SK-N-SH (cell line): ENCODE measurements around the gene PSAP. TPM values are rescaled to one million over a fixed set of nuclear protein-coding genes. Genes with fewer than 3 reads are reported as not detected.
A peak's percentile ranks its signal among the peaks of the same experiment; 100 is the strongest.

Experiments
- CTCF ChIA-PET: fragments of 300-600, 350-600 bp; formaldehyde crosslinking; extraction: SDS; loops from one replicate; lab custom pipeline; 2021; lab: Yijun Ruan, JAX
- POLR2A ChIA-PET: fragments of 350-600 bp; sonication (Branson Sonifier 250); formaldehyde crosslinking; extraction: SDS; loops from one replicate; lab custom pipeline; 2020; ENCODE audit warnings: antibody characterized with exemption, inconsistent platforms; lab: Yijun Ruan, JAX
- DNase-seq: peaks from one replicate; pipeline ENCODE4 v3.0.0; 2012
- H2AFZ ChIP-seq: fragments of 200-600 bp; sonication (generic); 2 replicates; pipeline ENCODE4 v1.8.1; 2016; ENCODE audit warnings: antibody characterized with exemption, mild to moderate bottlenecking, low read depth
- H3F3A ChIP-seq: fragments of 200-600 bp; sonication (generic); replicated peaks from 2 replicates; pipeline ENCODE3; 2016; ENCODE audit warnings: antibody characterized with exemption, mild to moderate bottlenecking; ENCODE audit not compliant: insufficient read depth
- H3K27ac ChIP-seq, 2 experiments: fragments of 200-500 bp in 1 of 2; fragments of 200-600 bp in 1 of 2; sonication (Bioruptor generic) in 1 of 2; sonication (generic), shearing (Covaris generic) in 1 of 2; 2 replicates each; pipeline versions ENCODE4 v1.5.1 to v1.6.1; 2014 to 2016; ENCODE audit warnings: low read depth in 2 of 2, inconsistent platforms in 1 of 2, low read length in 1 of 2, mild to moderate bottlenecking in 1 of 2, mixed read lengths in 1 of 2
- H3K27me3 ChIP-seq: fragments of 200-600 bp; sonication (generic), shearing (Covaris generic); 2 replicates; pipeline ENCODE4 v1.6.1; 2016; ENCODE audit warnings: mixed run types; ENCODE audit not compliant: insufficient read depth
- H3K36me3 ChIP-seq, 2 experiments: fragments of 200-500 bp in 1 of 2; fragments of 200-600 bp in 1 of 2; sonication (Bioruptor generic) in 1 of 2; sonication (generic) in 1 of 2; replicated peaks in 1 of 2; 2 replicates each; pipeline versions ENCODE3 to v1.5.1; 2014 to 2016; ENCODE audit warnings: low read length in 1 of 2, mild to moderate bottlenecking in 1 of 2; ENCODE audit not compliant: insufficient read depth in 2 of 2, control insufficient read depth in 1 of 2
- H3K4me1 ChIP-seq, 2 experiments: fragments of 200-500 bp in 1 of 2; fragments of 200-600 bp in 1 of 2; sonication (Bioruptor generic) in 1 of 2; sonication (generic), shearing (Covaris generic) in 1 of 2; 2 replicates each; pipeline versions ENCODE4 v1.5.1 to v1.6.1; 2014 to 2016; ENCODE audit warnings: low read depth in 1 of 2, low read length in 1 of 2, mixed run types in 1 of 2; ENCODE audit not compliant: insufficient read depth in 2 of 2, control insufficient read depth in 1 of 2
- H3K4me2 ChIP-seq: fragments of 200-600 bp; sonication (generic), shearing (Covaris generic); 2 replicates; pipeline ENCODE4 v1.6.1; 2017; ENCODE audit warnings: mixed run types
- H3K4me3 ChIP-seq, 2 experiments: fragments of 200-500 bp in 1 of 2; fragments of 200-600 bp in 1 of 2; sonication (Bioruptor generic) in 1 of 2; sonication (generic), shearing (Covaris generic) in 1 of 2; 2 replicates each; pipeline versions ENCODE4 v1.5.1 to v1.8.1; 2014 to 2016; ENCODE audit warnings: low read depth in 2 of 2, inconsistent platforms in 1 of 2, low read length in 1 of 2, mild to moderate bottlenecking in 1 of 2, mixed read lengths in 1 of 2, moderate library complexity in 1 of 2
- H3K79me2 ChIP-seq: fragments of 200-600 bp; sonication (generic); 2 replicates; pipeline ENCODE4 v1.8.1; 2017; ENCODE audit warnings: mild to moderate bottlenecking; ENCODE audit not compliant: insufficient read depth
- H3K9ac ChIP-seq: fragments of 200-600 bp; sonication (generic); 2 replicates; pipeline ENCODE4 v1.6.1; 2017; ENCODE audit warnings: mixed run types
- H3K9me2 ChIP-seq: fragments of 200-600 bp; sonication (generic); 2 replicates; pipeline ENCODE4 v1.6.1; 2017; ENCODE audit warnings: mixed run types
- H3K9me3 ChIP-seq: fragments of 200-600 bp; sonication (generic); 2 replicates; pipeline ENCODE4 v1.6.1; 2017; ENCODE audit warnings: mixed run types, mild to moderate bottlenecking, moderate library complexity
- H4K20me1 ChIP-seq: fragments of 200-600 bp; sonication (generic); 2 replicates; pipeline ENCODE4 v1.6.1; 2017; ENCODE audit warnings: mild to moderate bottlenecking, mixed run types; ENCODE audit not compliant: insufficient read depth
- CHD2 ChIP-seq: fragments of 150-350 bp; IDR thresholded peaks from 2 replicates; pipeline ENCODE4 v1.6.1; 2018; ENCODE audit warnings: low read length; ENCODE audit not compliant: partially characterized antibody
- EP300 ChIP-seq, 2 experiments: IDR thresholded peaks; 2 replicates each; pipeline versions ENCODE4 v1.4.0 to v1.6.1; 2012; ENCODE audit warnings: borderline replicate concordance in 1 of 2, low read depth in 1 of 2, low read length in 1 of 2
- FOXJ3 ChIP-seq: sonication (generic); formaldehyde crosslinking; IDR thresholded peaks from 2 replicates; pipeline ENCODE4 v1.5.1; 2020; ENCODE audit warnings: mild to moderate bottlenecking, missing genetic modification reagents
- MEF2A ChIP-seq: IDR thresholded peaks from 2 replicates; pipeline ENCODE4 v1.4.0; 2012; ENCODE audit warnings: low read depth, borderline replicate concordance
- MXI1 ChIP-seq: IDR thresholded peaks from 2 replicates; pipeline ENCODE4 v1.6.1; 2012; ENCODE audit warnings: mild to moderate bottlenecking, low read depth, low read length, improper control_type of control experiment
- NFIC ChIP-seq: IDR thresholded peaks from 2 replicates; pipeline ENCODE4 v1.4.0; 2012; ENCODE audit warnings: borderline replicate concordance
- NRF1 ChIP-seq: IDR thresholded peaks from 2 replicates; pipeline ENCODE4 v1.6.1; 2012; ENCODE audit warnings: low read depth, mild to moderate bottlenecking, low read length
- POLR2AphosphoS5 ChIP-seq: IDR thresholded peaks from 2 replicates; pipeline ENCODE4 v1.6.1; 2012; ENCODE audit warnings: low read depth, low read length
- RAD21 ChIP-seq: IDR thresholded peaks from 2 replicates; pipeline ENCODE4 v1.6.1; 2012; ENCODE audit warnings: mild to moderate bottlenecking, low read length
- RXRA ChIP-seq: IDR thresholded peaks from 2 replicates; pipeline ENCODE4 v1.4.0; 2012; ENCODE audit warnings: low read depth, mild to moderate bottlenecking, borderline replicate concordance
- SIN3A ChIP-seq: IDR thresholded peaks from 2 replicates; pipeline ENCODE4 v1.6.1; 2012; ENCODE audit warnings: low read depth, mild to moderate bottlenecking, low read length, moderate library complexity, borderline replicate concordance
- SMC3 ChIP-seq: IDR thresholded peaks from 2 replicates; pipeline ENCODE4 v1.6.1; 2012; ENCODE audit warnings: low read depth, low read length, improper control_type of control experiment
- TAF1 ChIP-seq: IDR thresholded peaks from 2 replicates; pipeline ENCODE4 v1.6.1; 2012; ENCODE audit warnings: low read depth, mild to moderate bottlenecking, low read length, moderate library complexity, borderline replicate concordance
- YY1 ChIP-seq: IDR thresholded peaks from 2 replicates; pipeline ENCODE4 v1.4.0; 2012; ENCODE audit warnings: low read depth, mild to moderate bottlenecking
- WGBS: methylation state at CpG from one replicate; pipeline ENCODE4 v1.1.6; 2017; ENCODE audit warnings: low lambda C conversion rate; 5-methylcytosine and 5-hydroxymethylcytosine counted together
- polyA plus RNA-seq, 3 experiments: library from polyadenylated mRNA; depleted of rRNA; stranded (reverse); fragments of >200 nt; gene quantifications; 2 replicates each; pipeline ENCODE4 v1.2.3, GENCODE V29; 2012
- TF ChIP-seq, protein P1 (sequence below): fragments of 200-600 bp; sonication (generic); IDR thresholded peaks from 2 replicates; pipeline ENCODE4 v1.6.1; 2017; ENCODE audit warnings: antibody characterized with exemption, mild to moderate bottlenecking, moderate library complexity
- TF ChIP-seq, protein P2 (sequence below): IDR thresholded peaks from 2 replicates; pipeline ENCODE4 v1.4.0; 2012; ENCODE audit warnings: low read depth, borderline replicate concordance
- TF ChIP-seq, protein P3 (sequence below): IDR thresholded peaks from 2 replicates; pipeline ENCODE4; 2012
- TF ChIP-seq, protein P4 (sequence below): fragments of 150-350 bp; IDR thresholded peaks from 2 replicates; pipeline ENCODE4 v1.6.1; 2017; ENCODE audit warnings: antibody characterized with exemption, low read length, low read depth, borderline replicate concordance

Gene PSAP
- polyA plus RNA-seq, 1 of the 3 experiments (the other 2 are of a cell fraction): 1,647 TPM

DNA sequence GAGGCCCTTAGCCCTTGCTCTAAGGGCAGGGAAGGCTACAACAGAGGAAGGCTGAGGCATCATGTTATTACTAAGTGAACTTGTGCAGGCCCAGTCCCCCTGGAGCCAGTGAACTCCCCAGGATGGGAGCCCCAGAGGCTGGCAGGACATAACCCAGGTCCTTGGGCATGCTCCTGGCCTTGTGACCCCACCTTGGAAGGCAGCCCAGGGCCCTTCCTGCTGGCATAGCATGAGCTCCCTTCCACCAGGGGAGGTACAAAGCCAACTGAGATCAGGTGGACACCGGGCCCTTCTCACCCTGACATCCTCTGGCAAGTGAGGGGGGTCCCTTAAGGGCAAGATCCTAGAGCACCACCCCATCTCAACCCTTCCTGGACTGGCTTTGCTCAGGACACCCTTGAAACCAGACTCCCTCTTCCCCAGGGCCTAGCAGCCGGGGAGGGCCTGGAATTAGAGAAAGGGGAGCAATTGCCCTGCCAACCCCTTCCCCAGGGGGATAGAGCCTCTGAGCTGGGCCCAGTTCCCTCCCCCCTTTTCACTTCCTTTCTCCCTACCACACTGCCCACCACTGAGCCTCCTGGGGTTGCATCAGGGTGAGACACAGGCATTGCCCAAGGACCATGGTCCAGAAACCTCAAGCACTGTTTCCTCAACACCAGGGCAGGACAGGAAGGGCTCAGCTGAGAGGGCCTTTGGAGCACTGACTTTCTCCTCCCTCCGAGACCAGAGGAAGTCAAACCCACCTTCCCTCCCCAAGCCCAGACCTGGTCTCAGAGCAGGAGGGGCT, 75.9 kb downstream of the PSAP start:
- no peak overlapping the region for H2AFZ ChIP-seq
- no peaks in the 10 kb centered on the region for H3K36me3 ChIP-seq
- no peak for DNase-seq

DNA sequence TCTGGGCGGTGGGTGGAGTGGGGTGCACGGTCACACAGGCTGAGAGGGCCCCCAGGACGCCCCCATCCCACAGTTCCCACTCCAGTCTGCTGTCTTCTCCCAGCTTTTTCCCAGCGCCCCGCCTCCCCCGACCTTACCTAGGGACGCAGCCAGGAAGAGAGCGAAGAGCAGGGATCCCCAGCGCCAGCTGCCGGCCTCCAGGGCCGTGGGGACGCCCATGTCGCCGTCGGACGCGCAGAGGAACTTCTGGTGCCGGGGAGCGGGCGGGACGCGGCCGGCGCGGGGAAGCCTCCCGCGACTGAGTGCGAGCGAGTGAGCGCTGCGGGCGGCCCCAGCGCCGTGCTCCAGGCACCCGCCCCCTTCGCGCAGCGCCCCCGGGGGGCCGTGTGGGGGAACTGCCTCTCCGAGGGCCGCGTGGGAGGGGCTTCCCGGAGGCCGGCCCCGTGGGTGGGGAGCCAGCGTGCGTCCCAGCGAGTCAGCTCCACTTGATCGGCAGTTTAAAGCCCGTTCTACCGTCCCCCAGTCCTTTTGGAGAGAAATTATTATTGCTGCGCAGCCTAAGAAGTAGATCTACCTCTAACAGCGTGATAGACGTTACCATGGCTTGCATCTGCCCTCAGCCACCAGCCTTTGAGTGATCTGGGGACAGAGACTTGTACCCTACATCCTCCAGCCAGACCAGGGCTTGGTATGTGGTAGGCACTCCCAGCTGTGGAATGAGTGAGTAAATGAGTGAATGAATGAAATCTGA, 77.7 kb downstream of the PSAP start, which contains the start of gene VSIR:
Gene VSIR, minus strand, starts transcription at position 300 of the 751 bp plus-strand sequence. Its CDS starts 81 bp downstream, at position 219.
- Histone ChIP-seq H3K79me2 (no peaks in the 10 kb centered on the region), H4K20me1 (no peaks in the 10 kb centered on the region), H3K9me2 (no peaks in the 10 kb centered on the region), H3K27ac (no peak within 1 kb of the TSS; a peak in 2 of 4 replicates), H3K4me3 (peak within 1 kb of the TSS; percentile 65 to 68), H3K4me1 (peaks cover 15 to 16% of the 10 kb centered on the region in 2 experiments; a peak in 3 of 4 replicates), H3K27me3 (no peaks in the 10 kb centered on the region), H3K36me3 (no peaks in the 10 kb centered on the region), H3F3A (peaks cover 3% of the 10 kb centered on the region), H3K9ac (peak within 1 kb of the TSS; percentile 52; the same call in 1 of the 2 replicates), H3K4me2 (peak within 1 kb of the TSS; percentile 73), H3K9me3 (no peaks in the 10 kb centered on the region), H2AFZ (peak within 1 kb of the TSS; percentile 89)
- ChIA-PET POLR2A (interaction anchor here (0.8 to 2.4 kb wide), 3 partner anchors 11 to 78 kb away, joined by 3 to 10 read pairs (median 3); partner anchors contain the start of gene PSAP), CTCF (interaction anchor here (0.6 to 4.3 kb wide), 48 partner anchors 10 to 389 kb away, joined by 3 to 51 read pairs (median 5); no protein-coding TSS in a partner anchor)
- 11% methylated on average over 13 of the region's 55 CpGs for WGBS
- DNase-seq: peak; percentile 99
- TF ChIP-seq, protein P1, sequence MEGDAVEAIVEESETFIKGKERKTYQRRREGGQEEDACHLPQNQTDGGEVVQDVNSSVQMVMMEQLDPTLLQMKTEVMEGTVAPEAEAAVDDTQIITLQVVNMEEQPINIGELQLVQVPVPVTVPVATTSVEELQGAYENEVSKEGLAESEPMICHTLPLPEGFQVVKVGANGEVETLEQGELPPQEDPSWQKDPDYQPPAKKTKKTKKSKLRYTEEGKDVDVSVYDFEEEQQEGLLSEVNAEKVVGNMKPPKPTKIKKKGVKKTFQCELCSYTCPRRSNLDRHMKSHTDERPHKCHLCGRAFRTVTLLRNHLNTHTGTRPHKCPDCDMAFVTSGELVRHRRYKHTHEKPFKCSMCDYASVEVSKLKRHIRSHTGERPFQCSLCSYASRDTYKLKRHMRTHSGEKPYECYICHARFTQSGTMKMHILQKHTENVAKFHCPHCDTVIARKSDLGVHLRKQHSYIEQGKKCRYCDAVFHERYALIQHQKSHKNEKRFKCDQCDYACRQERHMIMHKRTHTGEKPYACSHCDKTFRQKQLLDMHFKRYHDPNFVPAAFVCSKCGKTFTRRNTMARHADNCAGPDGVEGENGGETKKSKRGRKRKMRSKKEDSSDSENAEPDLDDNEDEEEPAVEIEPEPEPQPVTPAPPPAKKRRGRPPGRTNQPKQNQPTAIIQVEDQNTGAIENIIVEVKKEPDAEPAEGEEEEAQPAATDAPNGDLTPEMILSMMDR: peak; percentile 73
- no peak for TF ChIP-seq EP300 (IDR thresholded peaks at IDR 0.05; ENCODE audit: borderline replicate concordance in 1 of 2, low read depth in 1 of 2, low read length in 1 of 2)
- TF ChIP-seq, protein P2, sequence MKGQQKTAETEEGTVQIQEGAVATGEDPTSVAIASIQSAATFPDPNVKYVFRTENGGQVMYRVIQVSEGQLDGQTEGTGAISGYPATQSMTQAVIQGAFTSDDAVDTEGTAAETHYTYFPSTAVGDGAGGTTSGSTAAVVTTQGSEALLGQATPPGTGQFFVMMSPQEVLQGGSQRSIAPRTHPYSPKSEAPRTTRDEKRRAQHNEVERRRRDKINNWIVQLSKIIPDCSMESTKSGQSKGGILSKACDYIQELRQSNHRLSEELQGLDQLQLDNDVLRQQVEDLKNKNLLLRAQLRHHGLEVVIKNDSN: no peak
- TF ChIP-seq TAF1: no peak
- peak; percentile 59 for TF ChIP-seq SMC3
- peak; percentile 17; the same call in 1 of the 2 replicates for TF ChIP-seq SIN3A
- TF ChIP-seq MXI1: peak; percentile 53
- TF ChIP-seq, protein P3, sequence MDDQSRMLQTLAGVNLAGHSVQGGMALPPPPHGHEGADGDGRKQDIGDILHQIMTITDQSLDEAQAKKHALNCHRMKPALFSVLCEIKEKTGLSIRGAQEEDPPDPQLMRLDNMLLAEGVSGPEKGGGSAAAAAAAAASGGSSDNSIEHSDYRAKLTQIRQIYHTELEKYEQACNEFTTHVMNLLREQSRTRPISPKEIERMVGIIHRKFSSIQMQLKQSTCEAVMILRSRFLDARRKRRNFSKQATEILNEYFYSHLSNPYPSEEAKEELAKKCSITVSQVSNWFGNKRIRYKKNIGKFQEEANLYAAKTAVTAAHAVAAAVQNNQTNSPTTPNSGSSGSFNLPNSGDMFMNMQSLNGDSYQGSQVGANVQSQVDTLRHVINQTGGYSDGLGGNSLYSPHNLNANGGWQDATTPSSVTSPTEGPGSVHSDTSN: no peak
- TF ChIP-seq YY1: no peak
- TF ChIP-seq, protein P4, sequence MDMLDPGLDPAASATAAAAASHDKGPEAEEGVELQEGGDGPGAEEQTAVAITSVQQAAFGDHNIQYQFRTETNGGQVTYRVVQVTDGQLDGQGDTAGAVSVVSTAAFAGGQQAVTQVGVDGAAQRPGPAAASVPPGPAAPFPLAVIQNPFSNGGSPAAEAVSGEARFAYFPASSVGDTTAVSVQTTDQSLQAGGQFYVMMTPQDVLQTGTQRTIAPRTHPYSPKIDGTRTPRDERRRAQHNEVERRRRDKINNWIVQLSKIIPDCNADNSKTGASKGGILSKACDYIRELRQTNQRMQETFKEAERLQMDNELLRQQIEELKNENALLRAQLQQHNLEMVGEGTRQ: 0 out of 2 replicates have a peak, but pooled peaks have one; percentile 12
- no peak for TF ChIP-seq NRF1
- TF ChIP-seq POLR2AphosphoS5: no peak
- TF ChIP-seq RAD21: peak; percentile 60
- no peak for TF ChIP-seq MEF2A
- no peak for TF ChIP-seq NFIC
- TF ChIP-seq FOXJ3 (CRISPR knock-in tag): no peak

More for the DNA sequence above, 75.9 kb downstream of the PSAP start:
- ChIA-PET CTCF (interaction anchor here (1.4 to 4.3 kb wide), 6 partner anchors 9 to 121 kb away, joined by 4 to 51 read pairs (median 8); no protein-coding TSS in a partner anchor), POLR2A (no interaction called here)
- 100% methylated on average over 1 of the region's 3 CpGs for WGBS
- no peaks in the 10 kb centered on the region; the same call in 1 of the 2 replicates for H3K27me3 ChIP-seq
- H3K9me3 ChIP-seq: no peaks in the 10 kb centered on the region
- no peaks in the 10 kb centered on the region for H4K20me1 ChIP-seq
- TF ChIP-seq CHD2: no peak
- TF ChIP-seq POLR2AphosphoS5: no peak
- TF ChIP-seq RXRA: no peak
- no peak overlapping the region for H3K4me3 ChIP-seq
- no peak overlapping the region for H3K4me2 ChIP-seq
- H3K9me2 ChIP-seq: no peaks in the 10 kb centered on the region
- H3K27ac ChIP-seq: no peak overlapping the region
- no peaks in the 10 kb centered on the region for H3K79me2 ChIP-seq
- H3K4me1 ChIP-seq: peaks cover 15 to 16% of the 10 kb centered on the region in 2 experiments; a peak in 3 of 4 replicates
- no peak overlapping the region for H3K9ac ChIP-seq
- H3F3A ChIP-seq: no peaks in the 10 kb centered on the region
